Endodermal cell (in vitro differentiated cells): ENCODE results near the gene SLIRP. TPM values are rescaled to one million over a fixed set of nuclear protein-coding genes. Genes with fewer than 3 reads are reported as not detected.
"Not testable (repeated sequence)": the region's sequence is repeated elsewhere in the genome, so short reads cannot be mapped to it uniquely, and the experiment has no call there.

Experiments used
- DNase-seq: peaks from one replicate; pipeline ENCODE4 v3.0.0-alpha.2; 2017
- H3K27ac ChIP-seq: 2 replicates; pipeline ENCODE4 v1.5.1; 2013; ENCODE audit warnings: mild to moderate bottlenecking, low read depth, low read length, moderate library complexity
- H3K27me3 ChIP-seq: 2 replicates; pipeline ENCODE4 v1.6.1; 2013; ENCODE audit warnings: mild to moderate bottlenecking, low read length, moderate library complexity; ENCODE audit not compliant: insufficient read depth, control insufficient read depth, poor library complexity, severe bottlenecking
- H3K36me3 ChIP-seq: 2 replicates; pipeline ENCODE4 v1.7.0; 2013; ENCODE audit warnings: mild to moderate bottlenecking, low read length, moderate library complexity; ENCODE audit not compliant: control insufficient read depth, insufficient read depth
- H3K4me1 ChIP-seq: one replicate; pipeline ENCODE4 v1.7.0; 2013; ENCODE audit warnings: low read length; ENCODE audit not compliant: control insufficient read depth, insufficient read depth
- H3K4me3 ChIP-seq: 2 replicates; pipeline ENCODE4 v1.5.1; 2013; ENCODE audit warnings: mild to moderate bottlenecking, low read length, moderate library complexity
- H3K9ac ChIP-seq: 2 replicates; pipeline ENCODE4 v1.6.1; 2013; ENCODE audit warnings: mild to moderate bottlenecking, low read length, moderate library complexity; ENCODE audit not compliant: poor library complexity, severe bottlenecking; ENCODE audit errors: extremely low read depth
- H3K9me3 ChIP-seq: 2 replicates; pipeline ENCODE4 v1.6.1; 2013; ENCODE audit warnings: mild to moderate bottlenecking, low read length, moderate library complexity; ENCODE audit not compliant: control insufficient read depth
- H3K27ac Mint-ChIP-seq: 2 replicates; pipeline ENCODE4 v1.8.0; 2020; ENCODE audit warnings: mixed read lengths
- H3K27me3 Mint-ChIP-seq: 2 replicates; pipeline ENCODE4 v1.8.0; 2021; ENCODE audit warnings: mild to moderate bottlenecking, mixed read lengths; ENCODE audit not compliant: insufficient read depth
- H3K36me3 Mint-ChIP-seq: 2 replicates; pipeline ENCODE4 v1.8.0; 2020; ENCODE audit warnings: low read depth, mixed read lengths
- H3K4me1 Mint-ChIP-seq: 2 replicates; pipeline ENCODE4 v1.8.0; 2020; ENCODE audit warnings: mixed read lengths
- H3K4me3 Mint-ChIP-seq: 2 replicates; pipeline ENCODE4 v1.8.0; 2020; ENCODE audit warnings: mild to moderate bottlenecking, moderate library complexity, mixed read lengths
- H3K9me3 Mint-ChIP-seq: 2 replicates; pipeline ENCODE4 v1.8.0; 2020; ENCODE audit warnings: mild to moderate bottlenecking, mixed read lengths
- WGBS, 2 experiments: methylation state at CpG; one replicate each; pipeline versions ENCODE4 v1.1.5 to v1.1.7; 2013; ENCODE audit warnings: missing lambda C conversion rate in 2 of 2, mixed read lengths in 1 of 2; ENCODE audit not compliant: insufficient coverage in 1 of 2, insufficient read length in 1 of 2; 5-methylcytosine and 5-hydroxymethylcytosine counted together
- long read RNA-seq, 4 experiments: library from polyadenylated mRNA in 2 of 4; library from RNA in 1 of 4; library from capped mRNA in 1 of 4; stranded (forward) in 3 of 4; unstranded in 1 of 4; transcript quantifications; one replicate each; pipeline ENCODE4 v2.0.0, GENCODE V29; 2020 to 2021; ENCODE audit warnings: inconsistent platforms in 1 of 4
- polyA plus RNA-seq, 2 experiments: library from polyadenylated mRNA; stranded (reverse); fragments of 50-300 nt; gene quantifications; one replicate each; pipeline ENCODE4 v1.2.3, GENCODE V29; 2013
- total RNA-seq, 2 donors: library from RNA; stranded (reverse); fragmentation: NEBNext Ultra II Directional in 1 of 2; extraction: Animal tissue kit (Norgen Biotek cat#: 25700) in 1 of 2; gene quantifications; 2 replicates in 1 of 2; 3 replicates in 1 of 2; pipeline ENCODE4 v1.2.1, GENCODE V29; 2021
- TF ChIP-seq, protein P1 (sequence below): fragments of 200-600 bp; sonication (generic); conservative IDR thresholded peaks from 2 replicates; pipeline ENCODE4 v1.5.0; 2021; ENCODE audit warnings: antibody characterized with exemption, mild to moderate bottlenecking

SLIRP gene
- total RNA-seq: 100 to 1,000 TPM; 228 to 237 TPM
- 331 TPM for polyA plus RNA-seq (2013, experiment 1 of 2)
- 313 TPM for polyA plus RNA-seq (2013, experiment 2 of 2)
- long read RNA-seq, experiment 1, transcript SLIRP-209 (4 exons, 408 nt): major isoform, 130 of 152 reads
- long read RNA-seq, experiment 1, transcript SLIRP-201 (4 exons, 394 nt): minor isoform, 11 of 152 reads
- long read RNA-seq, experiment 1, partial matches to known transcripts: 2 of 152 reads
- long read RNA-seq, experiment 1, other reads (novel, unspliced or antisense): 4 of 152 reads
- long read RNA-seq, experiment 2, transcript SLIRP-211 (4 exons, 865 nt): minor isoform, 7 of 214 reads
- long read RNA-seq, experiment 2, transcript SLIRP-209 (4 exons, 408 nt): major isoform, 198 of 214 reads
- long read RNA-seq, experiment 2, partial matches to known transcripts: 0 of 214 reads
- long read RNA-seq, experiment 2, other reads (novel, unspliced or antisense): 1 of 214 reads
- long read RNA-seq, experiment 3, transcript SLIRP-209 (4 exons, 408 nt): major isoform, 89 of 93 reads
- long read RNA-seq, experiment 3, partial matches to known transcripts: 0 of 93 reads
- long read RNA-seq, experiment 3, other reads (novel, unspliced or antisense): 3 of 93 reads
- long read RNA-seq, experiment 4, partial matches to known transcripts: 0 of 2 reads
- long read RNA-seq, experiment 4, other reads (novel, unspliced or antisense): 0 of 2 reads

DNA sequence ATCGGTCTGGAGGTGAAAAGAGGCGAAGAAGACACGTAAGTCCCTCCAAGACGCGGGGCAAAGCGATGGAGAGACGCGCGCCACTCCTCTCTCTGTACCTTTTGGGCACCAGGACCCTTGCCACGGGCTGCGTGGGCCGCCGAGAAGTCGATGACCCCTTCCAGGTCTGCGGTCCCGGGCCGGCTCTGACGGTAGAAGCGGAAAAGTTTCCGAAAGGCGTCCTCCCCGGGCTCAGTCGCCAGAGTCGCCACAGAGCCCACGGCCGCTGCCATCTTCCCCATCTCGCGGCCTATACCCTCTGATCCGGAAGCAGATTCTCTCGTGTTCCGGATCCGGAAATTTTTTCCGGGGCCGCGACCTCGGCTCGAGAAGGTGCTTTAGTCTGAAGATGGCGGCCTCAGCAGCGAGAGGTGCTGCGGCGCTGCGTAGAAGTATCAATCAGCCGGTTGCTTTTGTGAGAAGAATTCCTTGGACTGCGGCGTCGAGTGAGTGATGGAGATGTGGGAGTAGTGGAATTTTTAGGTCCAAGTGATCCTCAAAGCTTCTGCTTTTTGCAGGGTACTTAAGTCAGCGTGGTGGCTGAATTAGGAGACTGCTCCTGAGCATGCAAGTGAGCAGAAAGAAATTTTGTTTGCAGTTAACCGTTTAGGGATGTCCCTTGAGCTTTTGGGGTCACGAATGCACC lies at the start of gene SLIRP, which contains the start of gene ALKBH1:
TSS of gene SLIRP (plus strand) at position 380 of the 685 bp plus-strand sequence. CDS start at position 389, 9 bp downstream.
TSS of gene ALKBH1 (minus strand) at position 300 of the 685 bp plus-strand sequence. CDS start at position 281, 19 bp downstream.
- H3K36me3 ChIP-seq: peaks cover 40% of the 10 kb centered on the region
- no peaks in the 10 kb centered on the region for H3K27me3 ChIP-seq
- peak within 1 kb of the TSS; percentile 89 for H3K9ac ChIP-seq
- H3K9me3 Mint-ChIP-seq: no peaks in the 10 kb centered on the region
- 0 to 1% methylated on average over 24 to 49 of the region's 49 CpGs for WGBS, 2 experiments
- H3K4me3 Mint-ChIP-seq: peak within 1 kb of the TSS; percentile 92
- H3K27me3 Mint-ChIP-seq: no peaks in the 10 kb centered on the region
- TF ChIP-seq, protein P1, sequence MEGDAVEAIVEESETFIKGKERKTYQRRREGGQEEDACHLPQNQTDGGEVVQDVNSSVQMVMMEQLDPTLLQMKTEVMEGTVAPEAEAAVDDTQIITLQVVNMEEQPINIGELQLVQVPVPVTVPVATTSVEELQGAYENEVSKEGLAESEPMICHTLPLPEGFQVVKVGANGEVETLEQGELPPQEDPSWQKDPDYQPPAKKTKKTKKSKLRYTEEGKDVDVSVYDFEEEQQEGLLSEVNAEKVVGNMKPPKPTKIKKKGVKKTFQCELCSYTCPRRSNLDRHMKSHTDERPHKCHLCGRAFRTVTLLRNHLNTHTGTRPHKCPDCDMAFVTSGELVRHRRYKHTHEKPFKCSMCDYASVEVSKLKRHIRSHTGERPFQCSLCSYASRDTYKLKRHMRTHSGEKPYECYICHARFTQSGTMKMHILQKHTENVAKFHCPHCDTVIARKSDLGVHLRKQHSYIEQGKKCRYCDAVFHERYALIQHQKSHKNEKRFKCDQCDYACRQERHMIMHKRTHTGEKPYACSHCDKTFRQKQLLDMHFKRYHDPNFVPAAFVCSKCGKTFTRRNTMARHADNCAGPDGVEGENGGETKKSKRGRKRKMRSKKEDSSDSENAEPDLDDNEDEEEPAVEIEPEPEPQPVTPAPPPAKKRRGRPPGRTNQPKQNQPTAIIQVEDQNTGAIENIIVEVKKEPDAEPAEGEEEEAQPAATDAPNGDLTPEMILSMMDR: no peak
- peaks cover 20% of the 10 kb centered on the region for H3K4me1 Mint-ChIP-seq
- peak within 1 kb of the TSS; percentile 99 for H3K4me3 ChIP-seq
- H3K27ac ChIP-seq: peak within 1 kb of the TSS; percentile 62
- peaks cover 5% of the 10 kb centered on the region for H3K4me1 ChIP-seq
- H3K9me3 ChIP-seq: no peaks in the 10 kb centered on the region
- peak within 1 kb of the TSS; percentile 96 for H3K27ac Mint-ChIP-seq
- peak; percentile 92 for DNase-seq
- H3K36me3 Mint-ChIP-seq: peaks cover 32% of the 10 kb centered on the region

- Histone ChIP-seq H3K36me3 (no peaks in the 10 kb centered on the region), H3K9ac (no peak overlapping the region), H3K9me3 (no peaks in the 10 kb centered on the region), H3K27me3 (no peaks in the 10 kb centered on the region), H3K27ac (no peak overlapping the region), H3K4me3 (no peak overlapping the region), H3K4me1 (peaks cover 3% of the 10 kb centered on the region)
- H3K4me1 Mint-ChIP-seq: peaks cover 19% of the 10 kb centered on the region
- WGBS, 2 experiments: 63 to 89% methylated on average over 1 to 2 of the region's 2 CpGs
- no peak overlapping the region for H3K27ac Mint-ChIP-seq
- no peaks in the 10 kb centered on the region for H3K9me3 Mint-ChIP-seq
- DNase-seq: no peak
- H3K4me3 Mint-ChIP-seq: no peak overlapping the region
- TF ChIP-seq, protein P1: no peak
- no peaks in the 10 kb centered on the region for H3K36me3 Mint-ChIP-seq
- no peaks in the 10 kb centered on the region for H3K27me3 Mint-ChIP-seq
These were observed 48.1 kb upstream of the SLIRP start for GRCh38 chr14:77659831-77660230.

GRCh38 chr14:77660754-77661153 lies 47.1 kb upstream of the SLIRP start:
- no peak overlapping the region for H3K4me3 ChIP-seq
- no peak overlapping the region for H3K9ac ChIP-seq

GRCh38 chr14:77661562-77661961 lies 46.3 kb upstream of the SLIRP start:
- DNase-seq, H3K9ac ChIP-seq, H3K27ac Mint-ChIP-seq, H3K4me3 Mint-ChIP-seq, H3K36me3 Mint-ChIP-seq, H3K4me1 ChIP-seq, H3K9me3 ChIP-seq, H3K9me3 Mint-ChIP-seq, H3K4me3 ChIP-seq, H3K27me3 Mint-ChIP-seq, H3K27me3 ChIP-seq, H3K27ac ChIP-seq, H3K36me3 ChIP-seq: not testable (repeated sequence)
- peaks cover 15% of the 10 kb centered on the region for H3K4me1 Mint-ChIP-seq
- WGBS, 2 experiments: 75% methylated on average over 7 of the region's 9 CpGs; no CpG with 5 or more reads in 1 of the 2 experiments

More at GRCh38 chr14:77660754-77661153, 47.1 kb upstream of the SLIRP start:
- Mint-ChIP-seq H3K27me3 (no peaks in the 10 kb centered on the region), H3K4me1 (peaks cover 15% of the 10 kb centered on the region), H3K9me3 (no peaks in the 10 kb centered on the region), H3K4me3 (no peak overlapping the region), H3K27ac (no peak overlapping the region), H3K36me3 (no peaks in the 10 kb centered on the region)
- DNase-seq: no peak
- Histone ChIP-seq H3K9me3 (no peaks in the 10 kb centered on the region), H3K4me1 (peaks cover 3% of the 10 kb centered on the region), H3K27ac (no peak overlapping the region), H3K36me3 (no peaks in the 10 kb centered on the region), H3K27me3 (no peaks in the 10 kb centered on the region)
- TF ChIP-seq, protein P1: no peak
- WGBS, 2 experiments: 96 to 100% methylated on average over 5 to 7 of the region's 7 CpGs
